ENCODE data around the gene AKAP8L.
"Not testable (repeated sequence)": the region's sequence is repeated elsewhere in the genome, so short reads cannot be mapped to it uniquely, and the experiment has no call there.

AKAP8L gene

DNA sequence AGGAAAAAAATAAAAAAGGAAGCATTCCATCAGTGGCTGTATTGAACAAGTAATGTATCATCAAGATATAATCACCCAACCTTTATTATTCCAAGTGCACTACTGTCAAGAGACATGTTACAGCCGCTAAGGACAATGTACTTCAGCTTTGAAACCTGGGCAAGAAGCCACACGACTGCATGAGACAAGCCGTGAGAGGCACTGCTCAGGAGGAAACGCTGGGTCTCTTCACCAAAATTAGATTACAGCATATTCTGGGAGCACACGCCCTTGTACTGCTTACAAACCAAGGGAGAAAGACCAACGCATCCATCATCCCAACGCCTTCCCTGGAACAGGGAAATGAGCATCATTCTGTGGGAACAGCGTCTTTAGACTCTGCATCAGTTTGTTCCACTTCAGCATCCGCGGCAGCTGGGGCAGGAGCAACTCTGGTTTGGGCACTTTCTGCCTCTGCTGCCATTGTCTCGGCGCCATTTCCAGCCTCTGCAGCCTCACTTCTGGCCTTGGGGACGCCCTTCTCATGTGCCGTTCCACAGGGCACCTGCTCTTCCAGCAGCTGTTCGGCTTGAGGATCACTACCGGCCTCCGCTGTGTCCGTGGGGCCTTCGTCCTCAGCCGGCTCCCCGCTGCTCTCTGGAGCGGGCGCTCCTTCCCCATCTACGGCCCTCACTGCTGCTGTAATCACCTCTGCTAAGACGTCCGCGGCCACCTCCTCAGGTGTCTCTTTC is 64.1 kb downstream of the AKAP8L start:
- TF ChIP-seq, protein P1, sequence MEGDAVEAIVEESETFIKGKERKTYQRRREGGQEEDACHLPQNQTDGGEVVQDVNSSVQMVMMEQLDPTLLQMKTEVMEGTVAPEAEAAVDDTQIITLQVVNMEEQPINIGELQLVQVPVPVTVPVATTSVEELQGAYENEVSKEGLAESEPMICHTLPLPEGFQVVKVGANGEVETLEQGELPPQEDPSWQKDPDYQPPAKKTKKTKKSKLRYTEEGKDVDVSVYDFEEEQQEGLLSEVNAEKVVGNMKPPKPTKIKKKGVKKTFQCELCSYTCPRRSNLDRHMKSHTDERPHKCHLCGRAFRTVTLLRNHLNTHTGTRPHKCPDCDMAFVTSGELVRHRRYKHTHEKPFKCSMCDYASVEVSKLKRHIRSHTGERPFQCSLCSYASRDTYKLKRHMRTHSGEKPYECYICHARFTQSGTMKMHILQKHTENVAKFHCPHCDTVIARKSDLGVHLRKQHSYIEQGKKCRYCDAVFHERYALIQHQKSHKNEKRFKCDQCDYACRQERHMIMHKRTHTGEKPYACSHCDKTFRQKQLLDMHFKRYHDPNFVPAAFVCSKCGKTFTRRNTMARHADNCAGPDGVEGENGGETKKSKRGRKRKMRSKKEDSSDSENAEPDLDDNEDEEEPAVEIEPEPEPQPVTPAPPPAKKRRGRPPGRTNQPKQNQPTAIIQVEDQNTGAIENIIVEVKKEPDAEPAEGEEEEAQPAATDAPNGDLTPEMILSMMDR (IDR thresholded peaks at IDR 0.05; ENCODE audit: insufficient read depth, low read depth, low read length, missing control alignments), result no peak
- H3K4me3 ChIP-seq (ENCODE audit: low read depth, low read length), result no peak overlapping the region
- DNase-seq (ENCODE audit: low read depth), result no peak

DNA sequence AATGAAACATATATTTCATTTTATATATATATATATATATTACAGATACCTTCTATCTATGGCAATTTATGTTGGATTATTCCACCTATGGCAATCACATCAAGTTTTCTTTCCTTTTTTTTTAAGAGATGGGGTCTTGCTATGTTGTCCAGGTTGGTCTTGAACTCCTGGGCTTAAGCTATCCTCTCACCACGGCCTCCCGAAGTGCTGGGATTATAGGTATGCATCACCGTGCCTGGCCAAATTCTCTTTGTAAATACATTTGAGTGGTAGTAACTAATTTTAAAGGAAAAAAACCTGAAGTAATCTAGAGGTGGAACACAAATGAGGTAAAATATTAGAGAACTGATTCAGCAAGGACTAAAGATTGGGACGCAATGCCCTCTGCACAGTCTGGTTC is 64.9 kb downstream of the AKAP8L start:
- no peak for DNase-seq (ENCODE audit: low read depth)
- H3K4me3 ChIP-seq (ENCODE audit: low read depth, low read length), result no peak overlapping the region
- TF ChIP-seq, protein P1 (IDR thresholded peaks at IDR 0.05; ENCODE audit: insufficient read depth, low read depth, low read length, missing control alignments), result no peak

DNA sequence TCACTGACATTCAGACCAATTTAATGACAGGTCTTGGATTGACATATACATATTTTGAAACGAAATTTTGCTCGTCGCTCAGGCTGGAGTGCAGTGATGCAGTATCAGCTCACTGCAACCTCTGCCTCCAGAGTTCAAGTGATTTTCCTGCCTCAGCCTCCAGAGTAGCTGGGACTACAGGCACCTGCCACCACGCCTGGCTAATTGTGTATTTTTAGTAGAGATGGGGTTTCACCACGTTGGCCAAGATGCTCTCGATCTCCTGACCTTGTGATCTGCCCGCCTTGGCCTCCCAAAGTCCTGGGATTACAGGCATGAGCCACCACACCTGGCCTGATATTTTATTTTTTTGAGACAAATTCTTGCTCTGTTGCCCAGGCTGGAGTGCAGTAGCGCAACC is 66.3 kb downstream of the AKAP8L start:
- DNase-seq (ENCODE audit: low read depth); H3K4me3 ChIP-seq (ENCODE audit: low read depth, low read length): not testable (repeated sequence)

DNA sequence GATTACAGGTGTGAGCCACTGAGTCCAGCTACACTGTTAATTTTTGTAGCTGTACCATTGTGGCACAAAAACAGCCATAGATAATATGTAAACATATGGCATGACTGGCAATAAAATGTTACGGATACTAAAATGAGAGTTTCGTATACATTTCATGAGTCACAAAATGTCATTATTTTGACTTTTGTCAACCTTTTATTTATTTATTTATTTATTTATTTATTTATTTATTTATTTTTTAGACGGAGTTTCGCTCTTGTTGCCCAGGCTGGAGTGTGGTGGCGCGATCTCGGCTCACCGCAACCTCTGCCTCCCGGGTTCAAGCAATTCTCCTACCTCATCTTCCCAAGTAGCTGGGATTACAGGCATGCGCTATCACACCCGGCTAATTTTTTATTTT is 77.5 kb downstream of the AKAP8L start:
- H3K4me3 ChIP-seq (ENCODE audit: low read depth, low read length); DNase-seq (ENCODE audit: low read depth): not testable (repeated sequence)

DNA sequence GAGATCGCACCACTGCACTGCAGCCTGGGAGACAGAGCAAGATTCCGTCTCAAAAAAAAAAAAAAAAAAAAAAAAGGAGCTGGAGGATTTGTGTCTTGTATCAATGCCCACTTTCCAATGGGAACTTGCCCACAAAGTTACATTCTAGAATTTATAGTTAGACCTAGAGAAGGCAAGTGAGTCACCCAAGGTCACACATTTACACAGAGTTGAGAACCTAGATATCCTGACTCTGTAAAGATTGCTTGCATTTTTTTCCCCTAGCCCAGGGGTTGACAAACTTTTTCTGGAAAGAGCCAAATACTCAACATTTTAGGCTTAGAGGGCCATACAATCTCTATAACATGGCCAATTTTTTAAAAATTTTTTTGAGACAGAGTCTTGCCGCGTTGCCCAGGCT is 78.7 kb downstream of the AKAP8L start:
- no peak overlapping the region for H3K4me3 ChIP-seq (ENCODE audit: low read depth, low read length)
- TF ChIP-seq, protein P1 (IDR thresholded peaks at IDR 0.05; ENCODE audit: insufficient read depth, low read depth, low read length, missing control alignments), result no peak
- DNase-seq (ENCODE audit: low read depth), result no peak

DNA sequence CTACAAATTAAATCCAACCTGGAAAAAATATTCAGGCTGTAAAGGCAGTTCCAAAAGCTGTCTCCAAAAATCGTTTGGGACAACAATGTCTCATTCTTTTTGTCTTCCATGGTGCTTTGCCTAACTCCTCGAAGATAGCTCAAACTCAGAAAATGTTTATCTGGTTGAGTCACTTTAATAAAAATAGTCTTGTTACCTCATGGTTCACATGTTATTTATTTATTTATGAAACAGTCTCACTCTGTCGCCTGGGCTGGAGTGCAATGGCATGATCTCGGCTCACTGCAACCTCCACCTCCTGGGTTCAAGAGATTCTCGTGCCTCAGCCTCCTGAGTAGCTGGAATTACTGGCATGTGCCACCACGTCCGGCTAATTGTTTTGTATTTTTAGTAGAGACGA is 81.6 kb downstream of the AKAP8L start:
- no peak for DNase-seq (ENCODE audit: low read depth)
- TF ChIP-seq, protein P1 (IDR thresholded peaks at IDR 0.05; ENCODE audit: insufficient read depth, low read depth, low read length, missing control alignments), result no peak
- H3K4me3 ChIP-seq (ENCODE audit: low read depth, low read length), result no peak overlapping the region

DNA sequence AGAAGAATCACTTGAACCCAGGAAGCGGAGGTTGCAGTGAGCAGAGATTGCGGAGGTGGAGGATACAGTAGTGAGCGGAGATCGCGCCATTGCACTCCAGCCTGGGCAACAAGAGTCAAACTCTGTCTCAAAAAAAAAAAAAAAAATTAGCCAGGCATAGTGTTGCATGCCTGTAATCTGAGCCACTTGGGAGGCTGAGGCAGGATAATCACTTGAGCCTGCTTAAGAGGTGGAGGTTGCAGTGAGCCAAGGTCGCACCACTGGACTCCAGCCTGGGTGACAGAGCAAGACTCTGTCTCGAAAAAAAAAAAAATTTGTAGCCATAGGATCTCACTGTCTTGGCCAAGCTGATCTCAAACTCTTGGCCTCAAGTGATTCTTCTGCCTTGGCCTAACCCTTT is 82.8 kb downstream of the AKAP8L start:
- not testable (repeated sequence) for DNase-seq (ENCODE audit: low read depth); H3K4me3 ChIP-seq (ENCODE audit: low read depth, low read length)

DNA sequence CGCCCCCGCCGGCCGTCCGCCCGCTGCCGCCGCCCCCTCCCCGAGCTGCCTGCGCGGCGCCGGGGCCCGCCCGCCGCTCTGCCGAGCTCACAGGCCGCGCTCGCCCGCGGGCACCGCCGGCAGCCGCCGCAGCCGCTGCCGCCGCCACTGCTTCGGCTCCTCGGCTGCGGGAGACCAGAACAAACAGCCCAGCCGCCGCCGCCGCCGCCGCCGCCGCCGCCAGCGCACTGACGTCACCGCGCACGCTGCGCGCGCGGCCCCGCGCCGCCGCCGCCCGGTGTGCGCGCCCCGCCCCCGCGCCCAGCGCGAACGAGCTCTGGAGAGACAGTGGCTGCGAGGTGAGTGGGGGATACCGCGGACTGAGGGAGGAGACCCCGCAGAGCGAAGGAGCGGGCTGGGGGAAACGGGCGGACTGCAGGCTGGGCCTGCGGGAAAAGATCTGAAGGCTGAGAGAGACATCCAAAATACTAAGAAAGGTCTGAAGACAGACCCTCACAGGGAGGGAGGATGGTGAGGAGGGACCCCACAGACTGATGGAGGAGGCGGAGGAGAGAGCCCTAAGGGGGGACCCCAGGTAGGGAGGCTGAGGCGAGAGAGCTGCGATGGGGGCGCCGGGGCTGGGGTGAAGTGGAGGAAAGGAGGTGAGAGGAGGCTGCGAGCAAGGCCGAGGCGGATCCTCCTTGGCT is 86.3 kb downstream of the AKAP8L start, which contains the start of gene BRD4:
TSS of gene BRD4 (minus strand) at position 229 of the 686 bp plus-strand sequence. CDS start 59,440 bp downstream, outside the sequence.
- peak; percentile 81 for DNase-seq (ENCODE audit: low read depth)
- peak within 1 kb of the TSS; percentile 100 for H3K4me3 ChIP-seq (ENCODE audit: low read depth, low read length)
- TF ChIP-seq, protein P1 (IDR thresholded peaks at IDR 0.05; ENCODE audit: insufficient read depth, low read depth, low read length, missing control alignments), result no peak

Measured in GM12865 (cell line).